ENCODE measurements around the gene LARGE1.
"Not testable (repeated sequence)": the region's sequence is repeated elsewhere in the genome, so short reads cannot be mapped to it uniquely, and the experiment has no call there.

Gene LARGE1

DNA sequence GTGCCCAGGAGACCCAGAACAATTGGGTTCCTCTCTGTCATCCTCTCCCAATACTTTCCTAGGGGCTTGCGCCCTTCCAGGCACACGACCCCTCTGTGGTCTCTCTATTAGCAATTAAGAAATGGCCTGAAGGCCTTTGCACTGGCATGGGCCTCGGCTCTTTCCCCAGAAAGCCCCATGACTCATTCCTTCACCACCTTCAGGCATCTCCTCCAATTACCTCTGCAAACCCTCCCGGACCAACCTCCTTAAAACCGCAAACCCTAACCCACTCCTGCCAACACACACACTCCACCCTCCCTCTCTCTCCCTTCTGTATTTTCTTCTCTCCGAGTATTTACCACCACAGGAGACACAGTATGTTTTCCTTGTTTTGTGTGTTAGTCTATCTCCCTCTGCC is 36.7 kb downstream of the LARGE1 start:
- DNase-seq = no peak

DNA sequence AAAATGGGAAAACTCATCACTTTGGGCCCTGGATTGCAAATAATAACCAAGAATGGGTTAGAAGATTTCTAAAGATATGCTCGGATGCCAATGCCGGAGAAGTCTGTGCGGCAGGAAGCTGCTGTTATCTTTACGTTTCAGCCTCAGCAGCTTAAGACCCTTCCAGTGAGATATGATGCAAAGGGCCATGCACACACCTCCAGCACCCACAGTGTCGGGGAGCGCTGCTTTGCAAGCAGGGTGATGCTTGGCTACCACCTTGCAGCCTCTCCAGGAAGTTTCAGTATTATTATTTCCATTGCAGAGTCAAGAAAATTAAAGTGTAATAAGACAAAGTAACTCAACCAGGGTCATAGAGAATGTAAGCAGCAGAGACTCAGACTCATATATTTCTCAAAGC is 37.3 kb downstream of the LARGE1 start:
- DNase-seq = no peak

DNA sequence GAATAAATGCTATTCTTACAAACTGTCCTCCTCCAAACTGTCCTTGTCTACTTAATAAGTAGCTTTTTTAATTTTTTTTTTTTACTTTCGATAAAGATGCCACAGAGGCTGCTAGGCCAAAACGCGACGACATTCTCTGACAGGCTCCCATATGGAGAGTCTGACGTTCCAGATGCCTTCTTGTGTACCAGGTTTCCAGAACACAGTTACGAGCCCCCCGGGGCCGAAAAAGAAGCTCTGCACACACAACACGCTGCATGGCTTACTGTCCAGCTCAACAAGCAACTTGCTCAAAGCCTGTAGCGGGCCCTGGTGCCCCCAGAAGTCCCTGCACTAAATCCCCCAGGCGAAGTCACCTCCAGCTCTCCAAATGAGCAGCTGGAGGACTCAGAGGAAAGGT is 39.3 kb downstream of the LARGE1 start:
- no peak for DNase-seq

DNA sequence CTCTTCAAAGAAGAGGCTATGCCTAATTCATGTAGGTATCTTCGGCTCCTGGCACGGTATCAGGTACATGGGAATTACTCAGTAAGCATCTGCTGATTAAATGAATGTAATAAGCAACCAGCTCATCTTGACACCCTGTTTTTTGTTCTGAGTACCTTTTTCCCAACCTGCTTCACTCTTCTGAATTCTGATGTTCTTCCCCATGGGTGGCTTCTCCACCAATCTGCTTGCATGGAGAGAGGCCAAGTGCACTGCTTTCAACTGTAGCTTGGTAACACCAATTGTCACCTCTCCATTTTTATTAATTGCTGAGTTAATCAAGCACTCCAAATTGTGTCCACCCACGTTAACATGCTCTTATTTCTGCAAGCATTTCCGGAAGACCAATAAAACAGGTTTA is 40.5 kb downstream of the LARGE1 start:
- no peak for DNase-seq

DNA sequence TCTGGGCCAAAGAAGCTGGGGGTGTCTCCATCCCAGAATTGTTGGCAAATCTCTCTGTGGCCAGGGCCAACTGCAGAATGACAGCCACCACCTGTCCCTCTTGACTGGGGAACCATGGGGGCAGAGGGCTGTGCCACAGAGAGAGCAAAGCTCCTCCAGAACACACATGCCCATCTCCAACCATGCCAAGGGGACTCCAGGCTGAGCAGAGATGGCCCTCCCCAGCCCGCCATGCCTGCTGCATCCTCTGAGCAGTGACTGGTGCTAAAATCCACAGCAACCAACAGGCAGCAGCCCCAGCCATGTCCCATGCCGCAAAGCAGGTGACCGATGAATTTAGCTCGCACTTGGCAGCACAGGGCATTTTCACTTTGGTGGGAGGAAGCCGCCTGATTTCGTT is 45.0 kb downstream of the LARGE1 start:
- no peak for DNase-seq

DNA sequence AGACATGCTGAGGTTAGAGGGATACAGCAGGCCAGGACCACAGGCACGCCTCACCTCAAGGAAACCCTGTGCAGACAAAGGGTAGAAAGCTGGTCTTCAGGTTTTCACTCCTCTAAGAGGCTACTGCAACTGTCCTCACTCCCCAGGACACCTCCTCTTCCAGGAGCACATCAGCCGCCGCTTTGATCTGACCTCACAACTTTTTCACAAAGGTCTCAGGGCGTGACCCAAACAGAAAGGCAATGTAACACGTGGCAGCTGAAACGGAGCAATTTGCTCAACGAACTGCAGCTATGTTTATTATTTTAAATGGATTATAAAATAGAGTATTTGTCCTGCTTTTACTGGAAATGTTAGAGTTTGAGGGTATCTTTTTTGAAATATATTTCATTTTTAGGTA is 46.1 kb downstream of the LARGE1 start:
- DNase-seq = no peak

DNA sequence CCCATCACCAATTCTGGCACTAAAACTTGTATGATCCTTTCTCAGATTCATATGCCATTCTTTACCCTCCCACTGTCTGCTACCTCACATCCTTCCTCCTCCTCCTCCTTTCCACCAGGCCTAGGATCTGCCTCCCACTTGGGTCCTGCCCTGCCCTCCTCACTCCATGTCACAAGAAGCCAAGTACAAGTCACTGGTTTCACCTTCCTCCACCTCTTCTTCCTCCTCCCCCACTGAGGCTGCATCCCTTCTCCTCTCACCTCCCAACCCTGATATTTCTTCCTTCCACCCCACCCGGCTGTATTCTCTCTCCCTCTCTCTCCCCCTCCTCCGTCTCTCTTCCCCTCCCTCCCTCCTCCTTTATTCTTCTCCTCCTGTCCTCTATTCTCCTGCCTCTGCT is 46.6 kb downstream of the LARGE1 start:
- DNase-seq = no peak

DNA sequence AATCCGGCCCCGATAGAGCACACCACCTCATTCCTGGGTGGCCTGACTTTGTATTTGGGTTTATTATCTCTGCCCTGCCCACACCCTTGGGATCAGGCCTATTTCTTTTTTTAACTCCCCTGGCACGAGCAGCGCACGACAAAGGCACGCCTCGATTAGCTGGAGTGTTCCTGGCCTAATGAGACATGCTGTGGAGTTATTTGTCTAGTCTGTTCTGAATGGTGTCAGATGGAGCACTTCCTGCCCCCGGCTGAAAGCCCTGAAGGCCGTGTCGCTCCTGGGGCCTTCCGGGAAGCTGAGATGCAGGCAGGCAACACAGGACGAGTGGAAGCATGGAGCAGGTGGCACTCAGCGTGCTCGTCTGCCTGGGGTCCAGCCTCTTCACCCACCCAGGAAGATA is 47.1 kb downstream of the LARGE1 start:
- DNase-seq = no peak

DNA sequence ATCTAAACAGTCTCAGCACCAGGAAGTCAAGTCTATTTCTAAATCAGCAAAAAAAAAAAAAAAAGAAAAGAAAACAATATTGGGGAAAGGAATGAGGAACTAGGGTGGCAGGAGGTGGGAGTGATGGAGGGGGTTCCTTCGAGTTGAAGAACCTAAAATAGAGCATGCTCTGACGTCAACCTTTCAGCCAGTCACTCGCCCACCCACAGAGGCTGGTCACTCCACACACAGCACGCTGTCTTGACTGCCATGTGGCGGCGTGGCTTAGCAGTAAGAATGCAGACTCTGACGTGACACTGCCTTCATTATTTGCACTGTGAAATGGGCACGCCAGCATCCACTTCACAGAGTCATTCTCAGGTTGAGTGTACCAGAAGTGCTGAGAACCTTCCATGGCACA is 48.3 kb downstream of the LARGE1 start:
- no peak for DNase-seq

DNA sequence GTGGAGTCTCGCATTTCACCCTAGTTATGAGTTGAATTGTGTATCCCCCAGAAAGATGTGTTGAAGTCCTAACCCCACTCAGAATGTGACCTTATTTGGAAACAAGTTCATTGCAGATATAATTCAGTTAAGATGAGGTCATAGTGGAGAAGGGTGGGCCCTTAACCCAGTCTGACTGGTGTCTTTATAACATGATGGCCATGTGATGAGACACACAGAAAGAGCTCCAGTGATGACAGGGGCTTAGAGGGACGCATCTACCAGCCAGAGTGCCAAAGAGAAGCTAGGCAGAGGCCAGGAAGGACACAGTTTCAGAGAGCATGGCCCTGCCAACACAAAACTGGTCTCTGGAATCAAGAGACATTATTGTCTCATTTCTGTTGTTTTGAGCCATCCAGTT is 50.3 kb downstream of the LARGE1 start:
- no peak for DNase-seq

DNA sequence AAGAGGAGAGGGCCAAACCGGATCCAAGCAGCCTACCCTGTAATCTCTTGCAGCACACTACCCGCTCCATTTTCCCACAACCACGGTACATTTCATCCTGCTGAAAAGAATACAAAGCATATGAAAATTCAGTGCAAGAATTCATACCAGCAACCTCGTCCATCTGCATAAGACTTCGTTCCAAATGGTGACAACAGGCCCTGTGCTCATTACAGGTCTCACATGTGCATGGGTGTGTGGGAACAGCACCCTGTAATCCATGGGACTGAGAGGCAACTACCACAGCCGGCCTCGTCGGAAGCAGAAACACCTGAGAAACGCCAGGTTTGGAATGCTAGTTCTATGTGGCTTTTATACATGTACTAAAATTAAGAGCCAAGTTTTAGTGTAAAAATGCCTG is 52.3 kb downstream of the LARGE1 start:
- DNase-seq = no peak

DNA sequence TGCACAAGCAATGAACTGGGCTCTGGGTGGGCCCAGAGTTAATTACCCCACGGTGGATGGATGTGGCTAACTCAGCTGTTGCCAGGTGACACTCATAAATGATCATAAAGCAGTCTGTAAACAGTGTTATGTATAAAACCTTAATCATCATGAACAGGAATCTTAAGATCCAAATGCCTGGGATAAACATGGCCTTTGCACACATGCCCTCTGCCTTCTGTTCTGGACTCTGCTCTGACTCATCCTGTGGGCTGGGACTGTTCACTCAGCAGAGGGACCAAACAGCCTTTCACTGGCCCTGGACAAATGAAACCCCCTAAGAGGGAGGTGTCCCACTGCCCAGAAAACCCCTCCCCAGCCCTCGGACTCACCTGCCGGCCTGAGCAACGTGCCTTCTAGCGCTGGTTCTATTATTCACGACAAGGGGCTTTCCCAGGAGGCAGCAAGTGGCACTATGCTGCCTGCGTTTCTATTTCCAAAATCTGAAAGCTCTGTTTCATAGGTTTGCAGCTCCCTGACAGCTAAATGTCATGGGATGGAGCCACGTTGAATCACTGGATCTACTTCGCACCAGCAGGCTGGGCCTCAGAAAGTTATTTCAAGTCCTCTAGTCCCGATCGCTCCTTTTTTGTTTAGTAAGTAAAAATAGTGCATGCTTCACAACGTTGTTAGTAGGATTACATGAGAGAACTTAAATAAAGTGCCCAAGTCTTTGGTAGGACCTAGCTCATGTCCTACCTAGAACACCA is 53.0 kb downstream of the LARGE1 start:
- no peak for DNase-seq

DNA sequence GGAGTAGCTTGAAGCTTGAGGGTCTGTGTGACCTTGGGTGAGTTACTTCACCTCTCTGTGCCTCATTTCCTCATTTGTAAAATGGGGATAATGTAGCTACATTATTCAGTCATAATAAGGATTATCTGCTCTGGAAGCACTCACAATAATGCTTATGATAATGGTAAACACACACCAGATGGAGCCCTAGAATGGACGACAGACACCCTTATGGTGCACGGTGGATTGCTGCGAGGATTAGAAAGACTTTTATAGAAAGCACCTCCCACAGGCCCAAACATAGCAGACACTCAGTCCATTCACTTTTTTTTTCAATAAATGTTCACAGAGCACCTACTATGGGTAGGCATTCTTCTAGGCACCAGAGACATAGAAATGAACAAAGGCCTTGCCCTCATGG is 53.8 kb downstream of the LARGE1 start:
- DNase-seq = no peak

DNA sequence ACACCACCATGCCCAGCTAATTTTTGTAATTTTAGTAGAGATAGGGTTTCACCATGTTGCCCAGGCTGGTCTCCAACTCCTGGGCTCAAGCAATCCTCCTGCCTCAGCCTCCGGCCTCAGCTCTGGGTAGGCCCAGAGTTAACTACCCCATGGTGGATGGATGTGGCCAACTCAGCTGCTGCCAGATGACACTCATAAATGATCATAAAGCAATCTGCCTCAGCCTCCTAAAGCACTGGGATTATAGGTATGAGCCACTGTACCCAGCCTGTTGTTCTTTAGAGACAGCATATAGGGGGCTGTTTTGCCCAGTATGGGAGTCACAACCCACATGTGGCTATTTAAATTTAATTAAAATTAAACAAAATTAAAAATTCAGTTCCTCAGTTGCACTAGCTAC is 54.3 kb downstream of the LARGE1 start:
- no peak for DNase-seq

DNA sequence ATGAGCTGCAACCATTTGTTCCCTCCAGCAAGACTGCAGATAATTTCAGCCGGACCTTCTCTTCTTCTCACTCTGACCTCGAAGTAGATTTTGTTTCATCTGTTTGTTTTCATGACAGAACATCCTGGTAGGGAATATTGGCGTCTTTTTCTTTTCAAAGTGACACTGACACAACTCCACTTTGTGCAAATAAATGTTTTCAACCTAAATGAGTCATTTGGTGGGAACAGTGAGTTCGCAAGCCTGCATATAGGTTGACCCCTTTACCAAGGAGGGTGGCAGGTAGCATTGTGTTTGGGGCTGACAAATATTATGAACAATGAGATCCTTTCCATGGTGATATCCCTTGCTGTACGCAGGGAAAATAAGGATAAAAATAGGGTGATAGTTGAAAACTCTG is 55.0 kb downstream of the LARGE1 start:
- DNase-seq = no peak

DNA sequence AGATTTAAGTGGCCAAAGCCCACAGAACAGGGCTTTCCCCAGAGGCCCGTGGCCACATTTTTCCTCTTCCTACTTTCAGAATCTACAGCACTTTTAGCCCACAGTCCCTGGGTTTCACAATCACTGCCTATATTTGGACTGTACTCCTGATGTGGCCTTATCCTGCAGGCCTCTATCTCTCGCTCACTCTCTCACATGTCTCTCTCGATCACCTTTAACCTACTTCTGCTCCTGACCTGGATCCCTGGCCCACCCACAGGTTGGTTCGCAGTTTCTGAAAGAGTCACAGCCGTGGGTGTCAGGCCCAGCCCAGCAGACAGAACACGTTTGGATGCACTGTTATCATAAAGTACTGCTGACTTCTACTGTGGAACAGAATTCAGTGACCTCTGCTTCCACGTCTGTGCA is 55.5 kb downstream of the LARGE1 start:
- no peak for DNase-seq

DNA sequence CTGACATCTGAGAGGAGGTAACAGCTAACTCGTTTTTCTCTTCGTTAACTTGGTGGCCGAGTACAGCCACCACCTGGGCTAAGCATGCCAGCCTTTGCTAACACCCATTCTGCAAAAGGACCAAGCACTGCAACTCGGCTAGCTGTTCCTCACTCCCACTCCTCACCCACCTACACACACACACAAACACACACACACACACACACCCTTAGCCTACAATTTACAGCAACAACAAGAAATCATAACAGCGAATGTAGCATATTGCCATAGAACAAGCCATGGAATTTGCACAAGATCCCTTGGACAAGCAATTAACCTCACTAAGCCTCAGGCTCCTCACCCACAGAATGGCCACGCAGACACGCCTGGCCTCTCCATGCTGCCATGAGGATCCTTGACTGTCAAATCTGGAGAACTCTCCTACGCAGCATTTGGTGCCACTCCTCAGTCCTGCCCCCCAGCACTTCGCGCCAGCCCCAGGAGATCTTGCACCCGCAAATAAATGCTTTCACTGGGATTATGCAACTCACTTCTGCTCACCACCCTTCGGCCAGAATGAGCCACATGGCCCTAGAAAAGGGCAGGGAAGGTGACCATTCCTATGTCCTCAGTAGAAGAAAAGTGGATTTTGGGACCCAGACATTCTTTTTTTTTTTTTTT is 58.9 kb downstream of the LARGE1 start:
- no peak for DNase-seq

DNA sequence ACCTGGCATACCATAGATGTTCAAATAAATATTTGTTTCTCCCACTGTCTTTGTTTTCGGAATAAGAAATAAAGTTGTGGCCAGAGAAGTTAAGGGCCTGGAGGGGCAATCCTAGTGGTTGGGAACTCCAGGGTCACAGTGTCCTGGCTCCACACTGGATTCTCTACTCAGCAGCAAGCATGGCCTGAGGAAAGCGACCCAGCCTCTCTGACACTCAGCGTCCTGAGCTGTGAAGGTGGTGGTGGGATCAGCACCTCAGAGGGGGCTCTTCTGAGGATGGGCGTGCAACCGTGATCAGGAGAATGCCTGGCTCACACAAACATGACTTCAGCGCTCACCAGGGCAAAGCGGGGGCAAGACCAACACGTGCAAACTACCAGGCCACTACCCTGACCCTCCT is 59.9 kb downstream of the LARGE1 start:
- no peak for DNase-seq

DNA sequence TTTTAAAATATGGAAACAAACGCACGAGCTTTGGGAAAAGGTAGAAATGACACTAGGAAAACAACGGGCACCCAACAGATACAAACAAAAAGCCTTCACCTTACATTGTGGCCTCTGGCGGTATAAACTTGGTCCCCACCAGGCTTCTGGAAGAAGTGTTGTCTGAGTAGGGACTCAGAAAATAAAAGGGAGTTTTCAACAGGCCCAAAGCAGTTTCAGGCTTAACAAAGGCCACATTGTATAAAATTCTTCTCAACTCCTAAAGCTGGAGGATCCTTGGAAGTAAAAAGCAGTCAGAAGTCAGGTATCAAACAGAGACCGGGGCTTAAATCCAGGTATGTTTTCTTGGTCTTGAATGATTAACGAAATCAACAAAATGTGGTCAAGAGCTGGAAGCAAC is 61.0 kb downstream of the LARGE1 start:
- DNase-seq = no peak

DNA sequence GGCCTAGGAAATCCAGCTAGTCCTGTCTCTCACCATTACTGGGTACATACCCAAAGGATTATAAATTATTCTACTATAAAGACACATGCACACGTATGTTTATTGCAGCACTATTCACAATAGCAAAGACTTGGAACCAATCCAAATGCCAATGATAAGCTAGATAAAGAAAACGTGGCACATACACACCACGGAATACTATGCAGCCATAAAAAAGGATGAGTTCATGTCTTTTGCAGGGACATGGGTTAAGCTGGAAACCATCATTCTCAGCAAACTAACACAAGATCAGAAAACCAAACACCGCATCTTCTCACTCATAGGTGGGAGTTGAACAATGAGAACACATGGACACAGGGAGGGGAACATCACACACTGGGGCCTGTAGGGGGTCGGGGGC is 61.6 kb downstream of the LARGE1 start:
- not testable (repeated sequence) for DNase-seq

DNA sequence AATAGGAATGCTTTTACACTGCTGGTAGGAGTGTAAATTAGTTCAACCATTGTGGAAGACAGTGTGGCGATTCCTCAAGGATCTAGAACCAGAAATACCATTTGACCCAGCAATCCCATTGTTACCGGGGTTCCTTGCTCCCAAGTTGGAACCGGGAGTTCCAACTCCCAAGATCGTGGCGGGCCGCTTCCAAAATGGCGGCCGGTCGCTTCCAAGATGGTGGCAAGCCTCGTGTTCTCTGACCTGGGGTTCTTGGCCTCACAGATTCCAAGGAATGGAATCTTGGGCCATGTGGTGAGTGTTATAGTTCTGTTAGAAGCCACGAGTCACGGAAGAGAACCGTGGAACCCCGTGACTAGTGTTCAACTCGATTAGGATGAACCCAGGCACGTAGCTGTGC is 62.5 kb downstream of the LARGE1 start:
- not testable (repeated sequence) for DNase-seq

DNA sequence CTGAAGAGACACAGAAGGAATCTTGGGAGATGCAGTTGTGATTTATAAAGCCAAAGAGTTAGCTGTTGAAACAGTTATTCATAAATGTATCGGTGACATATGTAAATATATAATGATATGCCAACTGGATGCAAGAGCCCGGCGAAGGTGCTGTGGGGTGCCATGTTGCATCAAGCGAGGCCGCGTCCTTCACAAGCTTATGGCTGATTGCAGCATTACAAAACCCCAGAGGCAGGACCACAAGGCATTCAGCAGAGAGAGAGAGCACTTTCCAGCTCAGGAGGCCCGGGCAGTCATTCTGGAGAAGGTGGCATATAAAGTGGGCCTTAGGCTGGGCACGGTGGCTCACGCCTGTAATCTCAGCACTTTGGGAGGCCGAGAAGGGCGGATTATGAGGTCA is 65.6 kb downstream of the LARGE1 start:
- no peak for DNase-seq

DNA sequence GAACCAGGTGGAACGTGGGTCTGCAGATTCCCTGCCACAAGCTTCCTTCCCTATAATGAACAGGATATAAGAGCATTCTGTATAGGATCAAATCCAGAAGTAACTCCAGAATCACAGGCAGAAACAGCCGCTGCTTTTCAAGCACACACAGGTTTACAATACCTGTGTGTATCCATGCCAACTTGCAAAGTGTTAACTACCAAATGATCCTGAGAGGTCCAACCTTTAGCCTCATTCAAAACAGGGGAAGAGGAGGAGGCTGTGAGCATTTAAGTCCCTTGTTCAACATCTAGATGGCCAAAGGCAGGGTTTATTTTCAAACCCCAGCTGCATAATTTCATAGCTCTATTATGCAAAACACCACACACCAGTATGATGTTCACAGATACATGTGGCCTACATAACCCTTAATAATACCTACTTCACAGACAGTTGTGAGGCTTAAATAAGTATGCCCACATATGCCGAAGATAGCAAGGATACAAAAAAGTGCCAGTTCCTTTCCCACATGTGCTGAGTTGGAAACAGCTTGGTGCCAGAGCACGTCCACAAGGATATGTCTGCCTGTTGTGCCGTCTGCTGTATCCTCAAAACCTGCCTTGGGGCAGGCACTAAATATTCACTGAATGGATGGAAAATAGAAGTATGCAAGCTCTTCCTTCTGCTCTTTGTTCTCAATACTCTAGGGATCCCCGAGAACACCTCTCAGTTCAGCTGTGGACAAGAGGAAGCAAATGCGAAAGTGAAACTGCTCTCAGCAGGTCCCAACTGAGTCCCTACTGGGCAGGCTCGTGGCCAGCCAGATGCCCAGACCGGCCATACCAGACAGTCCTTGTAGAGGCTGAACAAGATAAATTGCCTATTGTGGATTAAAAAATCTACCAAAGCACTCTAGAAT is 66.8 kb downstream of the LARGE1 start:
- no peak for DNase-seq

DNA sequence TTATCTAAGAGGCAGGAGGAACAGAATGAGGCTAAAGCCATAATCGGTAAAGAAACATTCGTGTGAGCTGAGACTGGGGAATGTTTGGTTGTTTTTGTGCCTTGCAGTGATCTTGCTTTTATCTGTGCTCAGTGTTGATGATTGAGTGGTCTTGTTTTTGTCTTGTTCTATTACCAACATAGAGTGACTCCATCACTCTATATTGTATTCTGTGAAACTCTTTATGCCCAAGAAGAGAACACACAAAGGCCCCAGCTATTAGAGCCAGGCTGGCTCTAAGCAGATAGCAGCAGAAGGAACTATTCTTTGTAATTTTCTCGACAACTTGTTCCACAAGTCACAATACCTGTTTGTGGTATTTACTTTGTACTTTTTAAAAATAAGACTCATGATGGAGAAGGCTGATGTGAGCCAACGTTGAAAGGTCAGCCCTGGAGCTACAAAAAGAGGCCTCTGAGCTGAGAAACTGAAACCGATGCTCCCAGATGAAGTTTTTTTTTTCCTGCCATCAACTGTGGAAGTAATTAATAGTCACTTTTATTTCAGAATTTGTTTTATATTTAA is 68.4 kb downstream of the LARGE1 start:
- no peak for DNase-seq

All from stimulated activated naive CD4-positive, alpha-beta T cell (primary cell).